Inflammatory macrophage treated with lipopolysaccharide for 4 hours (primary cell): Measurements from ENCODE around the gene CITED4.

ENCODE experiments used
- DNase-seq: peaks from one replicate; pipeline ENCODE4 v3.0.0-alpha.2; 2020

CITED4 gene

DNA sequence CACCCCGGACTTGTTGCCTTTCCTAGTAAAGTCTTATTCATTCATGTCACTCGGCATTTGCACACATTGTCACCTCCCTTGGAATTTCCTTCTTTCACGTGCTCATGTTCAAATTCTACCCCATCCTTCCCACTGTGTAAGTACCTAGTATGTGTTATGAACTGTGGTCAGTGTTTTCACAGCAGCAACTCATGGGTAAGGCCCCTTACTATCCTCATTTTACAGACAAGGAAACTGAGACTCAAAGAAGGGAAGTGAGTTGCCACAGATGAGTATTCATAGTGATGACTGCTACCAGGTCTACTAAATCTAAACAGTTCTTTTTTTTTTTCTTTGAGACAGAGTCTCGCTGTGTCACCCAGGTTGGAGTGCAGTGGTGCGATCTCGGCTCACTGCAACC is 10.5 kb downstream of the CITED4 start:
- DNase-seq, result peak; percentile 28

DNA sequence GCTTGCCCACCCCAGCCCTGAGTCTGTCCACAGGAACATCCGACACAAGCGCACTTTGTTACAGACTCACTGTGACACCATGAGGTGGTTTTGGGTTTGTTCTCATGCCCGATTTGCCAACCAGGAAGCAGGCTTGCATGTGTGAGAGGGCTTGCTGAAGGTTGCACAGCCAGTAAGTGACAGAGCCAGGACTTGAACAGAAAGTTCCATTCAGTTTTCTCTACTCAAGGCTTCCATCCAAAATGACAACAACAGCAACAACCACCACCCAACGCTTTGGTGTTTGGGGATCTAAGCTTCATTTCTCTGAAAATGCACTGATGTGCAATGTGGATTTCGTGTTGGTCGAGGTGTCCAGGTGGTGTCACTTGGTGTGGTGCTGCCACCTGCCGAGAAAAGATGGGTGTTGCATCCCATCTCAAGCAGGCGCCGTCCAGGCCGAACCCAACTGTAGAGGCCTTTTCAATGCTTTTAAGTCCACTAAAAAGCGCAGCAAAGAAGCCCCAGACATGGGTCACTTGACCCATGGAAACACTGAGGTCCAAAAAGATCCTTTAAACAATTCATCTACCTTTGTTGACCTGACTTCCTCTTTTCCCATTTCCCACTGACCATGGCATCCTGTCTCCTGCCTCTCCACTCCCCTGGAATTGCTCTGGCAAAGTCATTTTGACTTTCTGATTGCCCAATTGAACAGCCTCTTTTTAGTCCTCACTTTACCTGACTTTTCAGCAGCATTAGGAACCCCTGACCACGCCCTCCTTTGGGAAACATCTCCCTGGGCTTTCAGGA is 12.2 kb downstream of the CITED4 start:
- peak; percentile 51 for DNase-seq

DNA sequence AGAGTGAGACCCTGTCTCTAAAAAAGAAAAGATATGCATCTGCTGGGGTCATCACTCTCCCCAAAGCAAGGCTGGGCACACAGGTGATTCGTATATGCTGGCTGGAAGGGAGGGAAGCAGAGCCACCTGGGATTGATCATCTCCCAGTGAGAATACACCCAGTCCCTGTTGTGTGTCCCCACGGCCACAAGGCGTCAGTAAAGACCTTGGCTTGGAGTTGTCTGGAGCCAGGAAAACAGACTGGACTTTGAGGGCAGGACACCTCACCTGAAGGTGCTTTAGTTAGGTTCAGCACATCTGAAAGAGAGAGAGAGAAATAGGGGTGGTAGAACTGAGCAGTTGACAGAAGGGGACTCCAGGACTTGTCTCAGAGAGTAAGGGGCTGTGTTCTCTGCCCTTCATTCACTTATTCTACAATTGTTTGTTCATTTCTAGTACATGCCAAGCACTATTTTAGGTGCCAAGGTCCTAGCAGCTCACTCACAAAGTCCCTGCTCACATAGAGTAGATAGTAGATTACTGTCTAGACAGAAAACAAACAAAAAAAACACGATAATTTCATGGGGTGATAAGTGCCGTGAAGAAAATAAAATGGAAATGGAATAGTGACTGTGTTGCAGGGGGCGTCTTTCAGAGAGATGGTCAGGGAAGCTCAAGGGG is 13.5 kb downstream of the CITED4 start:
- peak; percentile 46 for DNase-seq

DNA sequence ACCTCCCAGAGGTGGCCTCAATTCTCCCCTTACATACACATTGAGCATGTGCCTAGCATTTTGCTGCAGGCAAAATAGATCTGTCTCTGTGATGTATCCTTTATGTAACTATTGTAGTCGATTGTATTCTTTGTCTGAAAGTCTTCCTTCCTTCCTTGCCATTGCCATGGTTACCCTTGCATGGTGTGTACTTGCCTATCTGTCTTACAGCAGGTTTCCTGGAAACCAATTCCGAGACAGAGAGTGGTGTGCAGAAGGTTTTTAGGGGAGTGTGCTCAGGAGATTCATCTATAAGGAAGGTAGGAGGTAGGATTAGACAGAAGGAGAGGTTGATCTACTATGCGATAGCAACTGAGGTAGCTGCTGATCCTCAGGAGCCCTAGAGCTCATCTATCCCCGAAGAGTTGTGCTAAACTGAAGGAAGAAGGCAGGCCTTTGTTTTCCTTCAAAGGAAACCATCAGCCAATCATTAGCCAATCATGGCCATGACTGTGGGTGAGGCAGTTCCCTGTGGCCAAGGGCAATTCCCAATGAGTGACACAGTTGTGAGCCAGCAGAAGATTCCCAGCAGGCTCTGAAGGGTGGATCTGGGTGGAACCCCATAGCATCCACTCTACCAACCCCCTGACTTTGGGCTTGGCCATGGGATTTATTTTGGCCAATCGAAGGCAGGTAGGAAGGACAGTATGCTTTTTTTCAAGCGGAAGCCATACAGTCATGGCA is 15.0 kb downstream of the CITED4 start:
- no peak for DNase-seq

DNA sequence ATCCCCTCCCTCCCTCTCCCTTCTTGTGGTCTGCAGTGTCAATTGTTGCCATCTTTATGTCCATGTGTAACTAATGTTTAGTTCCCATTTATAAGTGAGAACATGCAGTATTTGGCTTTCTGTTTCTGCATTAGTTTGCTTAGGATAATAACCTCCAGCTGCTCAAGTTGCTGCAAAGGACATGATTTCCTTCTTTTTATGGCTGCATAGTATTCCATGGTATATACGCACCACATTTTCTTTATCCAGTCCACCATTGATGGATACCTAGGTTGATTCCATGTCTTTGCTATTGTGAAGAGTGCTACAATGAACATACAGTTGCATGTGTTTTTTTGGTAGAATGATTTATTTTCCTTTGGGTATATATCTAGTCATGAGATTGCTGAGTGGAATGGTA is 16.3 kb downstream of the CITED4 start:
- DNase-seq, result no peak

DNA sequence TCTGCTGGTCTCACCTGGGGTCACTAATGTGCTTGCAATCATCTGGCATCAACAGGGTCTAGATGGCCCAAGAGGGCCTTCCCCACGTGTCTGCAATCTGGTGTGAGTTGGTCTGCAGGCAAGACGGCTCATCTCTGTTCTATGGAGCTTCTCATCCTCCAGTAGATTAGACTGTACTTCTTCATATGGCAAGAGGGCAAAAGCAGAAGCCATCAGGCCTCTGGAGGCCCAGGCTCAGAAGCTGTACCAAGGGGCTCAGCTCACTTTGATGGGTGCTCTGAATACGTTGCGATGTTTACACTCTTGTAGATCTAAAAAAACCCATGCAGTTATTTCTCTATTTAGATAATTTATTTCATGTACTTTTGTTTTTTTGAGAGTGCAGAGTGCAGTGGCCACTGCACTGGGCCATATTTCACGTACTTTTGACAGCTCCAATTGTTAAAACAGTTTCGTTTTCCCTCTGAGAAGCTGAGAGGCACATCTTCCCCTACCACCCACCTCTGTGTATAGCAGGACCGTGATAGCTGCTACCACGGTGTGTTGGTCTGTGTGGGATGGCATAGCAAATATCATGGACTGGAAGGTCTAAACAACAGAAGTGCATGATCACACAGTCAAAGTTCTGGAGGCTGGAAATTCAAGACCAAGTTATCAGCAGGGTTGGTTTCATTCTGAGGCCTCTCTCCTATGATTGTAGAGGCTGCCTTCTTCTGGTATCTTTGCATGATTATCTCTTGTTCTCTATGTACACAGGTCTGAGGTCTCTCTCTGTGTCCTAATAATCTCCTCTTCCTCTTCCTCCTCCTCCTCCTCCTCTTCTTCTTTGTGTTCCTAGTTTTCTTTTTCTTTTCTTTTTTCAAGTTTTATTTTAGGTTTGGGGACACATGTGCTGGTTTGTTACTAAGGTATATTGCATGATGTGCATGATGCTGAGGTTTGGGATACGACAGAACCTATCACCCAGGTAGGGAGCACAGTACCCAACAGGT is 17.0 kb downstream of the CITED4 start:
- DNase-seq, result peak; percentile 27

DNA sequence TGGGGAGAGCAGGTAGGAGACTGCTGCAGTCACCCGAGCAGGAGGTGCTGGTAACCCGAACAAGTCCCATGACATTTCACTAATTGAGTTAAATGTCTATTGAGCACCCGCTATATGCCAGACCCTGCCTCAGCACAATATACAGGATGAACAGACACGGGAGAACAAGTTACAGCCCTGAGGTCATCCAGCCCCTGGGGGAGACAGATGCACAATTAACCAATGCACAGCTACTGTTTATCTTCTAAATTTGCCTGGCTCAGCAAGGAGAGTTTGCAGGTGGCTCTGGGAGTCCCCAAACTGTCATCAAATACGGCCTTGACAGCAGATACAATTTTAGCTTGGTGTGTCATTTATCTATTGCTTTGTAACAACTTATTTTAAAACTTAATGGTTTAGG is 18.1 kb downstream of the CITED4 start:
- DNase-seq, result no peak

DNA sequence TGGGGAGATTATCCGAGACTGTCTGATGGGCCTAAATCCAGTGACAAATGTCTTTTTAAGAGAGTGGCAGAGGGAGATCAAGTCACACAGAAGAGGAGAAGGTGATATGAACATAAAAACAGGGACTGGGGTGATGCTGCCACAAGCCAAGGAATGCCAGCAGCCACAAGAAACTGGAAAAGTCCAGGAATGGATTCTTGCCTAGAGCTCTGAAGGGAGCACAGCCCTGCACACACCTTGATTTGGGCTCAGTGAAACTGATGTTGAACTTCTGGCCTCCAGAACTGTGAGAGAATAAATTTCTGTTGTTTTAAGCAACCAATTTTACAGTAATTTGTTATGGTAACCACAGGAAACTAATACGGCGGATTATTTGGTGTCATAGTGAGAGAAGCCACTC is 19.5 kb downstream of the CITED4 start:
- no peak for DNase-seq

DNA sequence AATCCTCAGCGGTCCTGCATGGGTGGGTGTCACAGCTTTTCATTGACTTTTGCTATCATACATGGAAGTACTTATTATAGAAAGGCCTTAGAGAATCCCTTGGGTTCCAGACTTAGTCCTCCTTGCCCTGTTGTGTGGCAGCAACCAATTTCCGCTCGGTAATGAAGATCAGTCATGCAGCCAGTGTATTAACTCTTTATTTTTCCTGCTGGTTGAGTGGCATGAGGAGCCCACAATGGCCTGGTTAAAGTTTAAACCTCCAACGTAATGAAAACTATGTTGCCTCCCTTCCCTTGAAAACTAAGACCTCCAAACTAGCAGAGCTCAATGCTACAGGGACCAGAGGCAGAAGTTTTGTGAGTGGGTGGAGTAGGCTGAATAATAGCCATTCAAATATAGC is 20.0 kb downstream of the CITED4 start:
- no peak for DNase-seq

DNA sequence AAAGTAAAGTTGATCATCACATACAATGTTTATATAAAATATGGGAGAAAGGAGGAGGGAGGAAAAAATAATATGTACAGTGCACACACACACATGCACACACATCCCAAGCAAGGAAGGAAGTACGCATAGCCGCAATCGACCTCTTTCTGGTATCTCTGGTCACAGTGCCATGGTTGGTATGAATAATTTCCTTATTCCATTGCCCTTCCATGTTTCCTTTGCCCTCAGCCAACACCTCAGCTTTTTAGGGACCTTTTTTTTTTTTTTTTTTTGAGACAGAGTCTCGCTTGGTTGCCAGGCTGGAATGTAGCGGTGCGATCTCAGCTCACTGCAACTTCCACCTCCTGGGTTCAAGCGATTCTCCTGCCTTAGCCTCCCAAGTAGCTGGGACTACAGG is 20.6 kb downstream of the CITED4 start:
- no peak for DNase-seq

DNA sequence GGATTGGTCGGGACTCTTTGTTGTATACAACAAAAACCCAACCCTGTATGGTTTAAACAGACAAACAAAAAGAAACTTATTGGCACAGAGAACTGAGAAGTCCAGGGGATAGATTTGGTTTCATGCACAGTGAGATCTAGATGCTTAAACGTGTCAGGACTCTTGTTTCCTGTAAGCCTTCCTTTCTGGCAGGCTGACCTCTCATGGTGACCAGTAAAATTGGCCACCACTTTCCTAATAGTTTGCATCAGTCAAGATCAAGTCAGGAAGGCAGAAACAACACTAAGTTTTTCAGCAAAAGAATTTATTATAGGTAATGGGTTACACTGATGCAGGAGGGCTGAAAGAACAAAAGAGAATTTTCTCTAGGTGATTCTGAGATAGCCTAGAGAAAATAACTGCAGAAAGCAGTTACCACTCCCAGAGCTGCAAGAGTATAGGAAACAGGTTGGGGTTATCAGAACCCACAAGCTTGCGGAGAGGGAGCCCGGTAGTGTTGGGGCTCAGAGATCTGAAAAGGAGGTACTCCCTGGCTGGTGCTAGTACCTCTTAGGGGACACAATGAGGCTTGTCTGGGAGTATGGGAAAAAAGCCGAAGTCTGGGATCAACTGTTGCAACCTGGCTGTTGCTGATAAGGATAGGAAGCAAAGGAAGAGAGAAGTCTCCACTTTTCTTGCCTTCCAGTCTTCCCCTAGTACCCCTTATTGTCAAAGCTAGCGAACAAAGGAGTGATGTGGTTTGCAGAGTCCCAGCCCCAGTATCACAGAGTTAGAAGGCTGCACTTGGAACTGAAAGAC is 21.4 kb downstream of the CITED4 start:
- no peak for DNase-seq

DNA sequence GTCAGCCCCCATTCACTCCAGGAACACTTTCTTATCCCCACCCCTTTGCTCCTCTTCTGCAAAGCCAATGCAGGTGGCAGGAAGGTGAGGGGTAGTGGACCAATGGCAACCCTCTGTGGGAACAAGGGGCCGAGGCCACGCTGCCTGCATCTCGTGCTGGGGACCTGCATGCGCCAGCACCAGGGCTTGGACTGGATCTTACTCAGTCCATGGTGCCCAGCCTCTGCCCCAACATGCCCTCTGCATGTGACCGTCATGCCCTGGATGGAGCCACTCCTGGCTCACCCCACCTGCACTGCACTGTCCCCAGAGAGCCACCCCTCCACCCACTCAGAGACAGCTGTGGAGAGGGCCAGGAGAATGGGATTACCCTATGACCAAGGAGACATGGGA is 22.2 kb downstream of the CITED4 start:
- no peak for DNase-seq

DNA sequence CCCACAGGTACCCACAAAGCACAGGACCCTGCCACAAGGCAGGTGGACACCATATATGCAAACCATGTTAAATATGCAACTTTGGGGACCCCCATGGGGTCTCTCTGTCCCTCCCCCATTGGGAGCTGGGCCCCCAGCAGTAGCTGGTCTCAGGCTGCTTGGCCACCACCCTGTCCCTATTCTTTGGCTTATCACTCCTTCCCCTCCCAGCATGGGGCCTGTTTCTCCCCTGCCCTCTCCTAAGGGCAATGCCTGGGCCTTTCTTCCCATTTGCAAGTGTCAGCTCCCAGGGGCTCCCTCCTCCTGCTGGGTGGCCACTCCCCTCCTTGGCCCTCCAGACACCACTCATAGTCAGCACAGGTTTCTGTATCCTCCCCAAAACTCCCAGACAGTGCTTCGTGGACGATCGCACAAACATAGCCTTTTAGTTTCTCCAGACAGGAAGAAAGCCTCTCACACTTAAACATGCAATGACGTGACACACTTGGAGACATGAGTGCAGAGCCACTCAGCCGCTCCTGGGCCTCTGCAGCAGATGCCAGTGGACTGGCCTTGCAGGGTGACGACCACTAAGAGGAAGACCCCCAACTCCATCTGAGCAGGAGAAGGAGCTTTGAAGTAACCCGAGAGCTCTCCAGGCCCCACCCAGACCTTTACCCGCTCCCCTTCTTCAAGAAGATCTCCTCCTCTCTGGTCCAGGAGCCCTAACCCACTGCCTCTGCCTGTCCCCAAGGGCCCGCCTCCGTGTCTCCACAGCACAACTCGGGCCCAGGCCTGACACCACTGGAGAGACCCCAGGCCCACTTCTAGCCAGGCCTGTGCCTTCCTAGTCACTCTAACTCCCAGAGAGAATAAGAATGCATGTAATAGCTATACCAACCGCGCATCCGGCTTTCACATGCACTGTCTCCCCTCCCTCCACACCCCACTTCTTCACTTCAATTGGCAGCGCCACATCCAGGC is 22.9 kb downstream of the CITED4 start:
- no peak for DNase-seq

DNA sequence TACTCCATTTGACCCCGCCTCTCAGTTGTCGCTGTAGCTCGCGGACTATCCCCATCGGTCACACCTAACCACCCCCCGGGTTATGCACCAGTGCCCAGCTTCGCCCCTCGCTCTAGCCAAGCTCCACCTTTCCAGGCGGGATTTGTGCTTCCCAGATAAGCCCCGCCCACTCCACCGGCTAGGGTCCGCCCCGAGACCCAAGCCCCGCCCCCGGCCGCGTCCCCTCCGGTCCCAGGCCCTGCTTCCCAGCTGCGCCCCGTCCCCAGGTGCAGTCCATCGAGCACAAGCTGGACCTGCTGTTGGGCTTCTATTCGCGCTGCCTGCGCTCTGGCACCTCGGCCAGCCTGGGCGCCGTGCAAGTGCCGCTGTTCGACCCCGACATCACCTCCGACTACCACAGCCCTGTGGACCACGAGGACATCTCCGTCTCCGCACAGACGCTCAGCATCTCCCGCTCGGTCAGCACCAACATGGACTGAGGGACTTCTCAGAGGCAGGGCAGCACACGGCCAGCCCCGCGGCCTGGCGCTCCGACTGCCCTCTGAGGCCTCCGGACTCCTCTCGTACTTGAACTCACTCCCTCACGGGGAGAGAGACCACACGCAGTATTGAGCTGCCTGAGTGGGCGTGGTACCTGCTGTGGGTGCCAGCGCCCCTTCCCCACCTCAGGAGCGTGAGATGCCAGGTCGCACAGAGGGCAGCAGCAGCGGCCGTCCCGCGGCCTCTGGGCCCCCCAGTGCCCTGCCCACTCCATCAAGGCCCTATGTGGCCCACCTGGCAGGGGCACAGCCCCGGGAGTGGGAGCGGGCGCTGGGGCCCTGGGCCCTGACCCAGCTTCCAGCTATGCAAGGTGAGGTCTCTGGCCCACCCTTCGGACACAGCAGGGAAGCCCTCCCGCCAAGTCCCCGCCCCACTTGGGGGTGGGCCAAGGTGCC is 23.9 kb downstream of the CITED4 start:
- no peak for DNase-seq

DNA sequence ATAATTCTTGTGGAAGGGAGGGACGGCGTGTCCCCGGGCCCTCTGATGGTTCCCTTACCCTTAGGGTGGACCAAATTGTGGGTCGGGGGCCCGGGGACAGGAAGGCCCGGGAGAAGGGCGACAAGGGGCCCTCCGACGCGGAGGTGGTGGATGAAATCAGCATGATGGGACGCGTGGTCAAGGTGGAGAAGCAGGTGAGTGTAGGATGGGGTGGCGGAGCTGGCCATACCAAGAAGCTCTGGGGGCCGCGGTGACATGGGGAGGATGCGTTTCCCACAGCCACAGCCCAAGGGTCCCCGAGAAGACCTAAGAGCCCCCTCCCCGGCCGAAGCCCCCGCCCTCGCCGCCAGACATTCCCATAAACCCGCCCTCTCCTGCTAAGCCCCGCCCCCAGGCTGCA is 24.6 kb downstream of the CITED4 start:
- no peak for DNase-seq

DNA sequence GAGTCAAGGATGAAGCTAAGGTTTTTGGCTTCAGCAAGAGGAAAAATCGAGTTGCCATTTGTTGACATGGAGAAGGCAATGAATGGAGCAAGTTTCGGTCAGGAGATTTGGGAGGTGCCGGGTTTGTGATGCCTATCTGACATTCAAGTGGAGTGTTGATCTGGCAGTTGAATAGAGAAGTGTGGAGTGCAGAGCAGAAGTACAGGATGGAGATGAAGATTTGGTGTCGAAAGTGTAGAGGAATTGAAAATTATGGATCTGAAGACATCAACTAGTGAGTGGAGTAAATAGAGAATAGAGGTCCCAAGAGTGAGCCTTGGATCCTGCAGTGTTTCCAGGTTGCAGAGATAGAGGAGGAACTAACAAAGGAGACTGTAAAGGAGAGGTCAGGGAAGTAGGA is 25.9 kb downstream of the CITED4 start:
- DNase-seq, result no peak

DNA sequence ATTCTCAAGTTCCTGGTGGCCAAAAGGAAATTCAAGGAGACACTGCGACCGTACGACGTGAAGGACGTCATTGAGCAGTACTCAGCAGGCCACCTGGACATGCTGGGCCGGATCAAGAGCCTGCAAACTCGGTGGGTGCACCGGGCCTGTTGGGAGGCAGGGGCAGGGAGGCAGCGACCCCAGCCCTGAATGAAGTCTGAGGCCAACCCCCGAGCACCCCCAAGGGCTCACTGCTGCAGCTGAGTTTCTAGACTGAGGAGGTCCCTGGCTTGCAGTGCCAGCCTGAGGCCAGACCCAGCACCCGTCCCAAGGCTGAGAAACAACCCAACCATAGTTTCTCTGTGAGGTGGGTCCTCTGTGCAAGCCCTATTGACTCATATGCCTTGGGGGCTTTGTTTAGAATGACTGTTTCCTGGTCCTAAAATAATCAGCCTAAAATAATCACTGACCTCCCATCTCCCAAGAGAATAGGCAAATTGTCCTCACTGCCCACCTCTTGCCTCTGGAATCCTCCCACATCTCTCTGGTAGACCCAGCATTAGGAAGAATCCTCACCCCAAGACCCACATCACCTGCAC is 27.1 kb downstream of the CITED4 start:
- DNase-seq, result no peak

DNA sequence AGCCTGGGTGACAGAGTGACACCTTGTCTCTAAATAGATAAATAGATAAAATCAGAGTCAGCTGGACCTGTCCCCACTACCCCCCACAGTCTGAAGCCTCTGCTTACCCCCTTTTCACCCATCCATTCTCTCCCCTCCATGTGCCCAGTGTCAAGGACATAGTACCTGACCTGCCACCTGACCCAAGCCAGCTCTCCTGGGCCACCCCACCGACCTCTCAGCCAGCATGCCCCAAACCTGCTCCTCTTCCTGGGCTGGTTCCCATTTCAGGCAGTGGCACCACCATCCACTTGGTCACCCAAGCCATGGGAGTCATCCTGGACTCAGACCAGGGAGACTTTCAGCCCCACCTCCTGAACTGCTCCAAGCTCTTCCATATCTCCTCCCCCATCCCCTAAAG is 28.2 kb downstream of the CITED4 start:
- DNase-seq, result no peak
